Effector memory CD8-positive, alpha-beta T cell (primary cell): ENCODE measurements around the gene MAP2K5.
A peak's percentile ranks its signal among the peaks of the same experiment; 100 is the strongest.

Source experiments
- ATAC-seq: fragments of 150-1000 bp; cut with Tn5 transposase; replicated peaks from 2 replicates; pipeline ENCODE4 v1.10.0; 2021; ENCODE audit warnings: mild to moderate bottlenecking, moderate library complexity
- DNase-seq, 3 experiments: peaks; one replicate each; pipeline ENCODE4 v3.0.0; 2021
- H3K27ac Mint-ChIP-seq, 2 donors: one replicate each; pipeline ENCODE4 v1.8.0; 2022; ENCODE audit warnings: mild to moderate bottlenecking in 2 of 2, mixed read lengths in 2 of 2, moderate library complexity in 2 of 2
- H3K27me3 Mint-ChIP-seq, 2 donors: one replicate each; pipeline ENCODE4 v1.8.0; 2022; ENCODE audit warnings: mixed read lengths in 2 of 2
- H3K36me3 Mint-ChIP-seq: one replicate; pipeline ENCODE4 v1.8.0; 2022; ENCODE audit warnings: mild to moderate bottlenecking, moderate library complexity, mixed read lengths; ENCODE audit not compliant: insufficient read depth
- H3K4me1 Mint-ChIP-seq, 2 donors: one replicate each; pipeline ENCODE4 v1.8.0; 2022; ENCODE audit warnings: low read depth in 2 of 2, mixed read lengths in 2 of 2
- H3K4me3 Mint-ChIP-seq, 2 donors: one replicate each; pipeline ENCODE4 v1.8.0; 2022; ENCODE audit warnings: mild to moderate bottlenecking in 2 of 2, mixed read lengths in 2 of 2, moderate library complexity in 2 of 2
- H3K9me3 Mint-ChIP-seq, 2 donors: one replicate each; pipeline ENCODE4 v1.8.0; 2022; ENCODE audit warnings: mixed read lengths in 2 of 2
- total RNA-seq, 9 experiments: gene quantifications; one replicate each; lab custom pipeline; 2026; lab: John Stamatoyannopoulos, UW

MAP2K5 gene
- total RNA-seq, result 6.7 to 31.2 (median 13.0) reads per million in 9 experiments

DNA sequence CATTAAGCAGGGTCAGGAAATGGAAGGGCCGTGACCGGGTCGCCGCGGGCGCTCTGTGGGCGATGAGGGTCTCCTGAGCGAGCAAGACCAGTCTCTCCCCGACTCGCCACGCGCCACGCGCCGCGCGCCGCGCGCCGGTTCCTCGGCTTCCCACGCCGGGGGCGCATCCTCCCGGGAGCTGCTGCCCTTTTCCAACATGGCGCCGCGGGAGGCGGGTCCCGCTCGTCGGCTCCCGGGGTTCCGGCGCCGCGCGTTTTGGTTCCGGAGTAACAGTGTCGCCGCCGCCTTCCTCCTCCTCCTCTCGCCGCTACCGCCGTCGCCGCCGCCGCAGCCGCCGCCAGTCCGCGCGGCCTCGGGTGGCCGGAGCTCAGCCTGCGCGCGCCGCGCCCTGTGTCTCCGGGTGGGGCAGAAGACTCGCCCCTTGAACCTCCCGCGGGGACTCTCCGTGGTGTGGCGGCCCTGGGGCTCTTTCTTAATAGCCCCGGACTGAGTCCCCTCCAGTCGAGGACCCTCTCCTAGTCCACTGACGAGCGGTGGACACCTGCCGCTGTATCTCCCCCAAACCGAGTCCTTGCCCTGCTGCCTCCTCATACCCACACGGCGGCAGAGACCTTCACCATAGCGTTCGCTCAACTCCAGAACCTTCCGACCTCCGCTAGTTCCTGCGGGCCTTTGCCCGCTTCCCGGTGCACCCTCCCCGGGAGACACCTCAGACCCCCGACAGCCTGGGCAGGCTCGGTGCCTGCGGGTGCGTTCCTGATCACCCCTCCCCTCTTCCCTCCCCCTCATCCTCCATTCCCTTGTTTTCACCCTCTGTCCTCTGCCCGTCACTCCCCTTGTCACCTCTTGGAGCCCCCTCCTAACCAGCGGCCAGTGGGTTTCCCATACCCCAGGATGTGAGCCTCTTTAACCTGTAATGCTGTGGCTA lies at the start of gene MAP2K5:
TSS of gene MAP2K5 (plus strand) at position 284 of the 928 bp plus-strand sequence. CDS start at position 917, 633 bp downstream.
- peak; percentile 62 to 76 (median 72) for DNase-seq
- H3K4me3 Mint-ChIP-seq, result peak within 1 kb of the TSS; percentile 95 to 99
- H3K27ac Mint-ChIP-seq, result peak within 1 kb of the TSS; percentile 99 to 100
- ATAC-seq, result peak; percentile 69
- peaks cover 31 to 36% of the 10 kb centered on the region in 2 donors for H3K4me1 Mint-ChIP-seq
- no peaks in the 10 kb centered on the region for H3K27me3 Mint-ChIP-seq
- no peaks in the 10 kb centered on the region for H3K9me3 Mint-ChIP-seq
- peaks cover 32% of the 10 kb centered on the region for H3K36me3 Mint-ChIP-seq

DNA sequence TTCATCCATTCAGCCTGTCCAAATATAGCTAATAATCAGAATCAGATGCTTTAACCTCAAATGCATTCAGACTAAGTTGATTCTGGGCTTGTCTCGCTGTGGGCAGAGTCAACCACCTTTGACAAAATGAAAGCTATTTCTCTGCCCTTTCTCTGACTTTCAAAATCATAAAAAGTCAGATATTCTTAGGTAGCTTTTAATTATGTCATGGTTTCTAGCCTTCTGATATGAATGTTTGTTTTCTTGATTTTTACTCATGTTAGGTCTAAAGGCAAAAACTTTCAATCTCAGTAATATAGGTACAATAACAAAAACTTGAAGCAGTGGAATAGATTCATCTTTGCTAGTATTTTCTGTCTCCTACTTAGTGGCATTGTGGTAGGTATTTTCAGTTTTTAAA lies 46.9 kb upstream of the MAP2K5 start:
- no peaks in the 10 kb centered on the region for H3K36me3 Mint-ChIP-seq
- no peaks in the 10 kb centered on the region for H3K27me3 Mint-ChIP-seq
- DNase-seq (no peak), ATAC-seq (no peak)
- H3K4me3 Mint-ChIP-seq, result no peak overlapping the region
- H3K9me3 Mint-ChIP-seq, result no peaks in the 10 kb centered on the region
- H3K4me1 Mint-ChIP-seq, result peaks cover 0 to 4% of the 10 kb centered on the region in 2 donors
- no peak overlapping the region for H3K27ac Mint-ChIP-seq

DNA sequence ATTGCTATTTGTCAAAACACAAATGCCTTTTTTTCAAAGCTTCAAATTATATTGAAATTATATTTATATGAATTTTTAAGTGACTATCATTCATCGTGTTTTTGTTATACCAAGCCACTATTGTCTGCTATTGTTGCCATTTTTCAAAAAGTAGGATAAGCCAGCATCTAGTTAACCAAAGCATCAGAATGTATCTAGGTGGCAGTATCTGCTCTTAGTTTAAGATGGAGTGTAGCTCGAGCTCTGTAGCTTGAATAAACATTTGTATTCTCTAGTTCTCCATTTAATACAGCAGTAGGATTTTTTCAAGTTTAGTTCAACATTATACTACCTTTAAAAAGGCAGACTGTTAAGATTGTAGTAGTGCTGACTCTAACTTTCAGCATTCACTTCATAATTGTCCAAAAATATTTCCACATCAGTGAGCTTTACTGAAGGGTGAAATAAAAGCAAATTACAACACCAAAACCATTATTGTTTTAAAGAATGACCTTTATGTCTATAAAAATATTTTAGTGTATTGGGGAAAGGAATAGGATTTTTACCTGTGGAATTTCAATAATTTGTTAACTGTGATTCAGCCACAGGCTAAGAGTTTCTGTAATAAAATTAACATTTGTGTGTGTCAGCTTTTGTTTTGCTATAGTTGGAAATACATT lies 41.2 kb upstream of the MAP2K5 start:
- Mint-ChIP-seq H3K36me3 (no peaks in the 10 kb centered on the region), H3K27me3 (no peaks in the 10 kb centered on the region), H3K4me1 (no peaks in the 10 kb centered on the region), H3K9me3 (no peaks in the 10 kb centered on the region), H3K4me3 (no peak overlapping the region), H3K27ac (no peak overlapping the region)
- DNase-seq, result no peak
- no peak for ATAC-seq

DNA sequence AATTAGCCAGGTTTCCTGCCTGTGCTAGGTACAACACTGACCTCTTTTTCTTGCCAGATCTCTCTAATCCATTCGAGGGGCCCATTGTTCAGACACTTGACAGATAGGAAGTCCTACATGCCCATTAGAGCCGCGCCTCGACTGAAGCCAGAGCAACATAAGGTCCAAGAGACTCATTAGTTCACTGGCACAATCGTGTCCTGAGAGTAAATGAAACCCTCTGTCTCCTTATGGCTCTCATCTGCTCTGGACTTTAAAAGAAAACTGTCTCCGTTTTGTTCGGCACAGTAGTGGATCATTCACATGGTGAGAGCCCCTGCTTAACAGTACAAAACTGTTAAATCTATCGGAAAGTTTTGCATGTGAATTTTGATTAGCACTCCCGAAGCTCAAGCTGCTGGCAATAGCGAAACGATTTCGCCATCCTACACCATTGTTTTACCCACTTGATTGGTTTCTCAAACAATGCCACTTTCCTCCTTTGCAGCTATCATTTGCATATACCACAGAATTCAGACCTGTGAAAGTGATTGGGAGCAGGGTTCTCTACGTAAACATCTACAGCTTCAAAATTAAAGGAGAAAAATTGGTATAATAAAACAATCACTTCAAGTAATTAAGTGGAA lies 40.6 kb upstream of the MAP2K5 start:
- DNase-seq (no peak), ATAC-seq (no peak)
- Mint-ChIP-seq H3K27ac (no peak overlapping the region), H3K27me3 (no peaks in the 10 kb centered on the region), H3K36me3 (no peaks in the 10 kb centered on the region), H3K4me1 (no peaks in the 10 kb centered on the region), H3K9me3 (no peaks in the 10 kb centered on the region), H3K4me3 (no peak overlapping the region)

DNA sequence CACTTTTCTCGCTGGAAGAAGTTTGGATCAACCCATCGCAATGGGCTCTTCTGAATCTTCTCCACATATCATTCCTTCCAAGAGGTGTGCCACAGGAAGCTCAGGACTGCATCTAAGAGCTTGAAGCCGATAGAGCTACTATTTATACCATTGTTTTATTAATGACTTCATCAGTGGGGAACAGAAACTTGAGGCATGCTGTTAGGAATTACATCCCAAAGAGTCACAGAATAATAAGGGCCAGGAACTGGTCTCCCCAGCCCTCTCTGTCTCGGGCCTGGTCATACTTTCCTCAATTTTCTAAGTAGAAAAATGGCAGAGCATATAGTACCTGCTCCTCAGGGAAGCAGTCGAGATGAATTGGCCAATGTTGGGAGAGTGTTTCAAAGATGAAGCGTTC lies 38.4 kb upstream of the MAP2K5 start:
- no peak for DNase-seq
- Mint-ChIP-seq H3K9me3 (no peaks in the 10 kb centered on the region), H3K4me1 (no peaks in the 10 kb centered on the region), H3K27me3 (no peaks in the 10 kb centered on the region), H3K27ac (no peak overlapping the region), H3K4me3 (no peak overlapping the region), H3K36me3 (peaks cover 4% of the 10 kb centered on the region)
- no peak for ATAC-seq

DNA sequence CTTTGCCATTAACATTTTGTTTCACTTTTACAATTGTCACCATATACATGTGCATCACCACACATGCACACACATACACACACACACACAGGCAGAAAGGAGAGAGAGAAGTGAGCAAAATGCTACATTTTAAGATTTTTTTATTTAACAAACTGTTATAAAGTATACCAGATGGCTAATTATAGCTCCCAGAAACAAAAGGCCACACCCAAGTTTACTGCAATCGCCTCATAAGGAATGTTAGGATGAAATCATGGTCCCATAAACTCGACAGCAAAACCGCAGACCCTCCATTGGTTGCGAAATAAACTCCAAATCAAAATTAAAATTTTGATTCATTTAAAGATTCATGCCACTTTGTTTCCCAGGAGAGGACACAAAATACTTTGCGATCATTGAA lies 37.7 kb upstream of the MAP2K5 start:
- no peaks in the 10 kb centered on the region for H3K27me3 Mint-ChIP-seq
- no peak for ATAC-seq
- no peaks in the 10 kb centered on the region for H3K4me1 Mint-ChIP-seq
- H3K27ac Mint-ChIP-seq, result no peak overlapping the region
- DNase-seq, result no peak
- H3K36me3 Mint-ChIP-seq, result peaks cover 7% of the 10 kb centered on the region
- no peaks in the 10 kb centered on the region for H3K9me3 Mint-ChIP-seq
- H3K4me3 Mint-ChIP-seq, result no peak overlapping the region

DNA sequence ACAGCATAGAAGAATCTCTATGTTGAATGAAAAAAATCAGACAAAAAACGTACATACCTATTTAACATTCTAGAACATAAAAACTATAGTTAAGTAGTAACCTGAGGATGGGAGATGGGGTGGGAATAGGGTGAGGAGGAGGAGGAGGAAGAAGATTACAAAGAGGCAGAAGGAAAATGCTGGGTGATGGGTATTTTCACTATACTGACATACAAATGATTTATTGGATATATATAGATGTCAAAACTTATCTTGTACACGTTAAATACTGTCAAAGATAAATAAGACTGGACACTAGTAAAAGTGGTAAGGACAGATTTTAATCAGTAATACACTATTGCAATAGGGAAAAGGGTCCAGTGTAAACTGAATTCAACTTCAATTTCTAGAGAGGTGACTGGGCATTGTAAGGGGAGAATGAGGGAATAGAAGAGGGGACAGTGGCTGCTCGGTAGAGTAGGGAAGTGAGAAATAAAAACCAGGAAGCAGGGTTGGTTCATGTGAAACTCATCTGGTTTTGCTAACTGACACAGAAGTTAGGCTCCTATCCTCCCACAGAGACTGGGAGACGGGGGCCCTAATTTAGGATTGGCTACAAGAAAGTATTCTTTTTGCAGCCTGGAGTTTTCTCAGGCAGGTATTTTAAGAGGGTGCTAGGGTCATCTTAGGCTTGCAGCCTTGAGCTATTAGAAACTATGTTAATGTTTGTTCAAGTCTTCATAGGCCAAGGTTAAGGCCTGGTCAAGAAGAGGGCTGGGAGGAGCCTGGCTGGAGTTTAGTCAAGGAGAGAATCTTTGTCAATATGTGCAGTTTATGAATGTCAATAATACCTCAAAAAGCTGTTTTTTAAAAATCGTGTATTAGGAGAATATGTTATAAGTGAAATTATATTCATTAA lies 36.6 kb upstream of the MAP2K5 start:
- Mint-ChIP-seq H3K4me3 (no peak overlapping the region), H3K4me1 (no peaks in the 10 kb centered on the region), H3K36me3 (peaks cover 7% of the 10 kb centered on the region), H3K9me3 (no peaks in the 10 kb centered on the region), H3K27me3 (no peaks in the 10 kb centered on the region), H3K27ac (peak overlapping the region in 1 of 2 donors; percentile 9)
- DNase-seq (no peak), ATAC-seq (no peak)

DNA sequence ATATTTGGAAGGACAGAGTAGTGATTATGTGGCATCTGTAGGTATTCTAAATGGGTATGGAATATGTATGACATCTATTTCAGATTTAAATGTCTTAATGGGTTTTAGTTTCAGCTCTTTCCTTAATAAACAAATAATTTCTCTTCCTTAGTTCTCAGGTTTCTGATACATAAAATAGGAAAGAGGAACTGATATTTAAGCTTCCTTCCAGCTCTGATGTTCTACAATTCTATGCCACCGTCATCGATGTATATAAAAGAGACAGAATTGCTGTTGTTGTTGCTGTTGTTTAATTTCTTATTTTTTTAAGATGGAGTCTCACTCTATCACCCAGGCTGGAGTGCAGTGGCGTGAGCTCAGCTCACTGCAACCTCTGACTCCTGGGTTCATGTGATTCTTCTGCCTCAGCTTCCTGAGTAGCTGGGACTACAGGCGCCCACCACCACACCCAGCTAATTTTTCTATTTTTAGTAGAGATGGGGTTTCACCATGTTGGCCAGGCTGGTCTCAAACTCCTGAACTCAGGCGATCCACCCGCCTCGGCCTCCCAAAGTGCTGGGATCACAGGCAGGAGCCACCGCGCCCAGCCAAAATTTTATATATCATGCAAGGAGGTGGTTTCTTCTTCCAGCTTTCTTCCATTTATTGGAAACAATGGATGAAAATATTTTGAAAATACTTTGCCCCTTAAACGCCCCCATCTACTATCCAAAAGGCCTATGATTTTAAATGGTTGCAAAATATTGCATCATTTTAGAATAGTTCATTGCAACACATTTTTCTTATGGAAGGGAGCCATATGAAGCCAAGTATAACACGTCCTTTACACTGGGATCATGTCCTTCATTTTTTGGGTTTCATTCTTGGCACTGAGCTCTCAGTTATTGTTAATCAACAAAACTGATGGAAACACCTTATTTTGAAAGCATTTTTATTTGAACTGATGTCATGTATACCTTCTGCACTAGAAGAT lies 35.4 kb upstream of the MAP2K5 start:
- Mint-ChIP-seq H3K4me3 (no peak overlapping the region), H3K36me3 (peaks cover 11% of the 10 kb centered on the region), H3K27me3 (no peaks in the 10 kb centered on the region), H3K9me3 (no peaks in the 10 kb centered on the region), H3K27ac (no peak overlapping the region), H3K4me1 (no peaks in the 10 kb centered on the region)
- DNase-seq (no peak), ATAC-seq (no peak)

DNA sequence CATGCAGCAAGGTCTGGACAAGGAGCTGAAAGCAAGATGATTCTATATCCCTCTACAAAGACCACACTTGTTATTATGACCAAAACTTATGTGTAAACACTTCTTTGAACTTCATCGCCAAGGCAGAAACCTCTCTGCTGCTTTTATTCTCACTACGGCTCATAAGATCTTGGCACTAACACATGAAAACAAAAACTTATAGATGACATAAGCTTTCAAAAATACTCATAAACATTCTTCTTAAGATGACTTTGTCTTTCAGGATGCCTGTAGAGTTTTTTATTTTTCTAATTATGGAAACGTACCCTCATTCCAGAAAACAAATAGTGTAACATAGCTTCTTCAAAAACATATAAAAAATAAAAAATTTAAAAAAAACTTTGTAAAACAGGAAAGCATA lies 34.1 kb upstream of the MAP2K5 start:
- no peak for ATAC-seq
- Mint-ChIP-seq H3K36me3 (peaks cover 19% of the 10 kb centered on the region), H3K4me1 (no peaks in the 10 kb centered on the region), H3K27ac (no peak overlapping the region), H3K9me3 (no peaks in the 10 kb centered on the region), H3K4me3 (no peak overlapping the region), H3K27me3 (no peaks in the 10 kb centered on the region)
- no peak for DNase-seq

DNA sequence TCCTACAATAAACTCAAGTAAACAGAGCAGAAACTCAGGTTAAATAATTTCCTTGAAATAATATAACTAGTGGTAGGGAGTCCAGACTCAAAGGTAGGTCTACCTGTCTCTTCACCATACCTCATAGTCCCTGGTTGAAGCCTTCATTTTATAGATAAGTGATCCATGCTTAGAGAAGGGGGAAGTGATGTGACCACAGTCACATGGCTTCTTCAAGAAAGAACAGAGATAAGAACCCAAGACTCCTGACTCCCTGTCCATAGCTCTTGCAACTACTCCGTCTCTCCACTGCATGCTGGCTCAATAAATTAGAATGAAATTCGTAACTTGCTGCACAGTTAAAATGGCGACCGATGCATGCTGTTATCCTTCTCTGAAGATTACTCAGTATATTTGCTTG lies 32.6 kb upstream of the MAP2K5 start:
- peaks cover 19% of the 10 kb centered on the region for H3K36me3 Mint-ChIP-seq
- no peaks in the 10 kb centered on the region for H3K27me3 Mint-ChIP-seq
- H3K4me1 Mint-ChIP-seq, result no peaks in the 10 kb centered on the region
- ATAC-seq (no peak), DNase-seq (no peak)
- H3K27ac Mint-ChIP-seq, result no peak overlapping the region
- H3K4me3 Mint-ChIP-seq, result no peak overlapping the region
- H3K9me3 Mint-ChIP-seq, result no peaks in the 10 kb centered on the region

DNA sequence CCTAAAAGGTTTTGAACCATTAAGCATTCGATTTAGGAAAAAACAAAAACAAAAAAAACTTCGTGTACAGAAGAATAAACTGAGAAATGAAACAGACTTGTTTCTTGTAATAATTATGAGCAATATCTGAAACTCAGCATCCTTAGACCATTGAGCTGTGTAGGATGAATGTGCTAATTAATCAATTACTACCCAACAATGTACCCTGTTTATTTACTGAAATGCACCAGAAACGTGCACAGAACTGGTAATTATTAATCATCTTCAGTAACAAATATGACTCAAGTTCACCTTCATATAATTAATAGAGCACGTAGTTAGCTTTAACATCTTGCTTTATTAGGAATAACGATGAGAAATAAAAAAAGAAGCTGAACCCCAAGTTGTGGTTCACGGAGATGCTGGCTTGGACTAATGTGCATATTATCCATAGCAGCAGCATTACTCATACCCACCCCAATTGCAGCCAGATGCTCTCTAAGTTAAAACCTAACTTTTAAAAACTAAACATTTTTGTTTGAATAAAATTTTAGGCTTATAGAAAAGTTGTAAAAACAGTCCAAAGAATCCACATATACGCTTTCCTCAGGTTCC lies 31.8 kb upstream of the MAP2K5 start:
- no peak overlapping the region for H3K27ac Mint-ChIP-seq
- ATAC-seq (no peak), DNase-seq (no peak)
- no peaks in the 10 kb centered on the region for H3K4me1 Mint-ChIP-seq
- H3K27me3 Mint-ChIP-seq, result no peaks in the 10 kb centered on the region
- no peaks in the 10 kb centered on the region for H3K9me3 Mint-ChIP-seq
- H3K36me3 Mint-ChIP-seq, result peaks cover 19% of the 10 kb centered on the region
- no peak overlapping the region for H3K4me3 Mint-ChIP-seq

DNA sequence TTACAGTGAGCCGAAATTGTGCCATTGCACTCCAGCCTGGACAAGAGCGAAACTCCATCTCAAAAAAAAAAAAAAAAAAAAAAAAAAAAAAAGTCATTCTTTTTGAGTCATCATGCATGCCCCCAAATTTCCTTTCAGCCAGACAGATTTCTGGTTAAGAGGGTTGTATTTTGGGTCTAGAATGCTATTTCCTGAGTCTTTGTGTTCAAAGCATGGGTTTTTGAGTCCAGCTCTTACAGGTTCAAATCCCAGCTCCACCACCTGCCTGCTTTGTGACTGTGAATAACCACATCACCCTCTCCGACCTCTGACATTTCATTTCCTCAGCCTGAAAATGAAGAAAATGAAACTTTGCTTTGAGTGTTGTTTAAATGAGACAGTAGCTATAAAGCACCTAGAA lies 30.9 kb upstream of the MAP2K5 start:
- Mint-ChIP-seq H3K9me3 (no peaks in the 10 kb centered on the region), H3K4me1 (no peaks in the 10 kb centered on the region), H3K4me3 (no peak overlapping the region), H3K27me3 (no peaks in the 10 kb centered on the region), H3K27ac (no peak overlapping the region), H3K36me3 (peaks cover 19% of the 10 kb centered on the region)
- no peak for ATAC-seq
- no peak for DNase-seq
